Measurements from ENCODE around the gene PLCH1. TPM values are rescaled to one million over a fixed set of nuclear protein-coding genes. Genes with fewer than 3 reads are reported as not detected.

Gene PLCH1
- total RNA-seq, 6 experiments from 2014 or later: not detected

DNA sequence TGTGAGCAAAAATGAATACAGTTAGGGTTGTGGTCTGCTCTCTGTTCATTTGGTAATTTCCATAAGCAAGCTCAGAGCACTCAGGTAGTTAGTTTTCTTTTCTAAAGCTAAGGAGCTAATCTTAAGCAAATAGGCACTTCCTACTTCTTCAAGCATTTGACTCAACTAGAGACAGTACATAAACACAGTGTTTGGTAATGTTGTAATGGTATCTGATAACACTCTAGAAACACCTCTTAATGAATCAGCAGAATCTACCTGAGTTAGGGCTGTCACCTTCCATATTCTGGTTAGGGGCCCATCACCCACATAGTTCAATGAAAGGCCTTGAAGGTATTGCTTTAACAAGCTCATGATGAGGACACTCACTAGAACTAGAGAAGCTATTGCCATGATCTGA is 83.1 kb downstream of the PLCH1 start:
- TF ChIP-seq, protein P1, sequence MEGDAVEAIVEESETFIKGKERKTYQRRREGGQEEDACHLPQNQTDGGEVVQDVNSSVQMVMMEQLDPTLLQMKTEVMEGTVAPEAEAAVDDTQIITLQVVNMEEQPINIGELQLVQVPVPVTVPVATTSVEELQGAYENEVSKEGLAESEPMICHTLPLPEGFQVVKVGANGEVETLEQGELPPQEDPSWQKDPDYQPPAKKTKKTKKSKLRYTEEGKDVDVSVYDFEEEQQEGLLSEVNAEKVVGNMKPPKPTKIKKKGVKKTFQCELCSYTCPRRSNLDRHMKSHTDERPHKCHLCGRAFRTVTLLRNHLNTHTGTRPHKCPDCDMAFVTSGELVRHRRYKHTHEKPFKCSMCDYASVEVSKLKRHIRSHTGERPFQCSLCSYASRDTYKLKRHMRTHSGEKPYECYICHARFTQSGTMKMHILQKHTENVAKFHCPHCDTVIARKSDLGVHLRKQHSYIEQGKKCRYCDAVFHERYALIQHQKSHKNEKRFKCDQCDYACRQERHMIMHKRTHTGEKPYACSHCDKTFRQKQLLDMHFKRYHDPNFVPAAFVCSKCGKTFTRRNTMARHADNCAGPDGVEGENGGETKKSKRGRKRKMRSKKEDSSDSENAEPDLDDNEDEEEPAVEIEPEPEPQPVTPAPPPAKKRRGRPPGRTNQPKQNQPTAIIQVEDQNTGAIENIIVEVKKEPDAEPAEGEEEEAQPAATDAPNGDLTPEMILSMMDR (IDR thresholded peaks at IDR 0.05): no peak
- Mint-ChIP-seq H3K4me3 (no peak overlapping the region), H3K4me1 (ENCODE audit: low read depth) (peaks cover 9% of the 10 kb centered on the region), H3K9me3 (no peaks in the 10 kb centered on the region), H3K27ac (no peak overlapping the region), H3K27me3 (ENCODE audit: insufficient read depth) (peaks cover 8% of the 10 kb centered on the region; the same call in 1 of the 2 replicates), H3K36me3 (ENCODE audit: low read depth) (no peaks in the 10 kb centered on the region)
- DNase-seq: no peak

DNA sequence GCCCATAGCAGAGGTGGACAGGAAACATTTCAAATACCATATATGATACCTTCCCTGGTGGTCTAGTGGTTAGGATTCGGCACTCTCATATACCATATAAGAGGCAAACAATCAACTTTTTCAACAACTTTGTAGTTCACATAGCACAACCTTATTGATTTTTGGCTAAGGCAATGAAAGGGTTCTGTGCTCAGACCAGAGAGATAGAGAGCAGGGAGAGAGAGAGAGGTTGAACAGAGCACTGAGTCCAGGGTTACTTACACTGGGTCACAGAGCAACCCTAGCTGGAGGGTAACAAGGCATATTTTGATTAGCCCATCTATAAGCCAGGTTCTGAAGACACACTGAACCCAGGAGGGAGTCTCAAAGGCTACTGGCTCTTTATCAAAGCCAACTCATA is 83.8 kb downstream of the PLCH1 start:
- no peak overlapping the region for H3K27ac Mint-ChIP-seq
- no peaks in the 10 kb centered on the region for H3K9me3 Mint-ChIP-seq
- no peak for DNase-seq
- no peak overlapping the region for H3K4me3 Mint-ChIP-seq
- TF ChIP-seq, protein P1 (IDR thresholded peaks at IDR 0.05): no peak
- peaks cover 8% of the 10 kb centered on the region; the same call in 1 of the 2 replicates for H3K27me3 Mint-ChIP-seq (ENCODE audit: insufficient read depth)
- H3K36me3 Mint-ChIP-seq (ENCODE audit: low read depth): no peaks in the 10 kb centered on the region
- H3K4me1 Mint-ChIP-seq (ENCODE audit: low read depth): peaks cover 9% of the 10 kb centered on the region

DNA sequence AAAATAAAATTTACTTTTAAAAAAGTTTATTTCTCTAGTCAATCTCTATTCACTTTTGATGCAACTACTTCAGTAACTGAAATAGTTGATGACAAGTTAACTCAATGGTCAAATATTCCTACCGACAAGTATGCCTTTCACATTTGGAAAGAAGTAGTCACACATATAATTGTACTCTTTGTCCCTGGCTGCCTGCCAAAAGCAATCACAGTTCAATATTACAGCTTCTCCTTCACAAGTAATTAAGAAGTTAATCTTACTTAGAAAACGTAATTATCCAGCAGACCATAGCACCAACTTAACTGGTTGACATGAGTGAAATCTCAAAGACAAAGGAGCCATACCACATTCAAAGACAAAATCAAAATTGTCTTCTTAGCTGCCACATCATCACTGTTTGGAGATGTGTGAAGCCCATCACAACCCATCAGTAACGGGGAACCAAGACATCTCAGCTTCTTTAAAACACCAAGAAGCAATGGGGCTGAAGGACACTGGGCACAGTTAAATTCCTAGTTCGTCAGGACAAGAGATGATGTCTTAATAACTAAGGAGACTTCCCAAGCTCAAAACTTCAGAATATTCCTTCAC is 86.1 kb downstream of the PLCH1 start:
- H3K4me1 Mint-ChIP-seq (ENCODE audit: low read depth): no peaks in the 10 kb centered on the region
- no peaks in the 10 kb centered on the region for H3K9me3 Mint-ChIP-seq
- TF ChIP-seq, protein P1 (IDR thresholded peaks at IDR 0.05): no peak
- DNase-seq: no peak
- no peak overlapping the region for H3K4me3 Mint-ChIP-seq
- H3K27me3 Mint-ChIP-seq (ENCODE audit: insufficient read depth): peaks cover 8% of the 10 kb centered on the region; the same call in 1 of the 2 replicates
- no peak overlapping the region for H3K27ac Mint-ChIP-seq
- no peaks in the 10 kb centered on the region for H3K36me3 Mint-ChIP-seq (ENCODE audit: low read depth)

DNA sequence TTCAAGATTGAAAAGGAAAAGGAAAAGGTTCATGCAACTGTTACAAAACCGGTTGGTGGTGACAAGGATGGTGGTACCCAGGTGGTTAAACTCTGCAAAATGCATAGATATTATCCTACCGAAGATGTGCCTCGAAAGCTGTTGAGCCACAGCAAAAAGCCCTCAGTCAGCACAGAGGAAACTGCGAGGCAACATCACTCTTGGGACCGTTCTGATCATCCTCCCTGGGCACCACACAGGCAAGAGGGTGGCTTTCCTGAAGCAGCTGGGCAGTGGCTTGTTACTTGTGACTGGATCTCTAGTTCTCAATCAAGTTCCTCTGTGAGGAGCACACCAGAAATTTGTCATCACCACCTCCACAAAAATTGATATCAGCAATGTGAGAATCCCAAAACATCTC is 86.9 kb downstream of the PLCH1 start:
- H3K4me1 Mint-ChIP-seq (ENCODE audit: low read depth): no peaks in the 10 kb centered on the region

DNA sequence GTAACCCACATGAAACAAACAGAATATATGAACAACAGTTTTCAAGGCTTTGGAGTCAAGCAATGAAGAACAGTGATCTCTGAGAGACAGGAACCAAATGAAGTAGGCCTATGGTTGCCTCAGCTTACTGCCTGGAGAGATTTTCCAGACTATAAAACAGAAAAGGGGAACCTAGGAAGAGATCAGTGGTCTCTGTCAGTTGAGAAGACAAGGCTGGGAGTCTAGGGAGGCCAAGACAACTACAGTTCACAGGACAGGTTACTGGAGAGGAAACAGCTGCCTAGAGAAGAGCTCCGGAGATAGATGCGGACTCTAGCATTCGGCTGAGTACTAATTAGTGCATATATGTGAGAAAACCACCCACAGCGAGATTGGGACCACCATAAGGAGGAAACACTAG is 87.7 kb downstream of the PLCH1 start:
- Mint-ChIP-seq H3K27me3 (ENCODE audit: insufficient read depth) (peaks cover 8% of the 10 kb centered on the region; the same call in 1 of the 2 replicates), H3K4me1 (ENCODE audit: low read depth) (no peaks in the 10 kb centered on the region), H3K4me3 (no peak overlapping the region), H3K36me3 (ENCODE audit: low read depth) (no peaks in the 10 kb centered on the region), H3K9me3 (no peaks in the 10 kb centered on the region), H3K27ac (no peak overlapping the region)
- no peak for DNase-seq
- TF ChIP-seq, protein P1 (IDR thresholded peaks at IDR 0.05): no peak

More for the DNA sequence above, 86.9 kb downstream of the PLCH1 start:
- TF ChIP-seq, protein P1 (IDR thresholded peaks at IDR 0.05): no peak
- Mint-ChIP-seq H3K9me3 (no peaks in the 10 kb centered on the region), H3K4me3 (no peak overlapping the region), H3K27ac (no peak overlapping the region), H3K27me3 (ENCODE audit: insufficient read depth) (peaks cover 8% of the 10 kb centered on the region; the same call in 1 of the 2 replicates), H3K36me3 (ENCODE audit: low read depth) (no peaks in the 10 kb centered on the region)
- DNase-seq: no peak

All from HFFc6 (cell line).